IPS DF 19.7 (cell line): ENCODE results near the gene PTPRN2.
A peak's percentile ranks its signal among the peaks of the same experiment; 100 is the strongest.

ENCODE experiments used
- DNase-seq: peaks from one replicate; pipeline ENCODE4 v3.0.0-alpha.2; 2013; ENCODE audit warnings: low read depth, low spot score

The PTPRN2 gene

DNA sequence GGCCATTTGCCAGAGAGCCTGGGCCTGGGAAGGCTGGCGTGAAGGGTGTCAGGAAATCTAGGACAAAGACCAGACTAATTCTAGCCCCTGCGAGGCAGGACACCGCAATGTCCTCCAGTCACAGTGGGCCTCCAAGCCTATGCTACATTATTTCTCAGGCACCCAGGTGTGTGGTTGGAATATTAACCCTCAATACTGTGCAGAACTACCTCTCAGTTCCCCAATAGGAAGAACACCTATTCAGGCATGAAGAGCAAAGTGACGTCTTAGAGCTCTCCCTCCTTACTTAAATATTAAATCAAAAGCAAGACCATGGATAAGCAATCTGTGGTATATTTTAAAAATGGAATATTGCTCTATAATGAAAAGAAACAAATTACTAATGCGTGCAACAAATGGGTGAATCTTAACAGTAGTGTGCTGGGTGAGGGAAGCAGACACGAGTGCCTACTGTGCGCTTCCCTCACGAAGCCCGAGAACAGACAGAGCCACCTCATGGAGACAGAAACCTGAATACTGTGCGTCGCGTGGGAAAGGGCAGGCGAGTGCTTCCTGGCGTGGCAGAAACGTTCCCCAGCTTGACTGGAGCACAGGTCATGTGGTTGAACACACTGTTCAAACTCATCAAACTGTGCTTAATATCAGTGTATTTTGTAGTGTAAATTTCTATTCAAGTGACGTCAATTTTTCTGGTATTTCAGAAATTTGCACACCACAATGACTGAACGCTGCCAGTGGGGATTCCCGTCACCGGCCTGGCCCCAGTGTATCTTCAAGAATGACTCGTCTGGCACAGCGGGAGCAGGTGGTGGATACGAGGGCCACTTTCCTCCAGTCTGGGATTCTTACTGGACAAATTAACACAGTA is 15.5 kb upstream of the PTPRN2 start:
- DNase-seq, result no peak

DNA sequence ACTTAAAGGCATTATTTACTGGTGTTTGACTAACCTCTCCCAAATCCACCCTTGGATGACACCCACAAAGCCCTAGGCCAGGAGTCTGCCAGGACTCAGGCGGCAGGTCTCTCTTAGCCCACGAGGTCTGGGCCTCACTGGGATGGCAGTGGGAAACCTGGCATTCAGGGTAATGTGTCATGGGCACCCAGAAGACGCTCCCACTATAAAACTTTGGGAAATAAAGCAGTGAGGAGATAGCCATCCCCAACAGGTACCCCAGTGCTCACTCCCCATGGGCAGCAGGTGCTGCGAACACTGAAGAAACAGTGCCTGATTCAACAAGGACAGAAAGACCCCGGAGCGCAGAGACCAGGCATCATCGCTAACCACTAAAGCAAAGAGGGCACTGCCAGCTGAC is 14.4 kb upstream of the PTPRN2 start:
- no peak for DNase-seq

DNA sequence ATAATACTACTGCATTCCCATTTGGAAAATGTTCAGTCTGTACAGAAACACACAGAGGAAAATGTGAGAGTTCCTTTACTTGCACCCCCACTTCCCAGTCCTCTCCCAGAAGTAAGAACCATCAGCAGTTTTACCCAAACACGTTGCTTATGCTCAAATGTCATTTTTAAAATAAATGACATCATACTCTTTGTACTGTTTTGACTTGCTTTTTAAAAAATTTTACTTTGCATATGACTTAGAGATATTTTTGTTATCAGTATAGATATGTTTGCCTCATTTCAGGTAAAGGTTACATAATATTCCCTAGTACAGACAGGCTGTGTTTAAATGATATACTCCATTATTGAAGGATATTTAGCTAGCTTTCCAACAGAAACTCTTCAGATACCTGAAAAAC is 13.5 kb upstream of the PTPRN2 start:
- no peak for DNase-seq

DNA sequence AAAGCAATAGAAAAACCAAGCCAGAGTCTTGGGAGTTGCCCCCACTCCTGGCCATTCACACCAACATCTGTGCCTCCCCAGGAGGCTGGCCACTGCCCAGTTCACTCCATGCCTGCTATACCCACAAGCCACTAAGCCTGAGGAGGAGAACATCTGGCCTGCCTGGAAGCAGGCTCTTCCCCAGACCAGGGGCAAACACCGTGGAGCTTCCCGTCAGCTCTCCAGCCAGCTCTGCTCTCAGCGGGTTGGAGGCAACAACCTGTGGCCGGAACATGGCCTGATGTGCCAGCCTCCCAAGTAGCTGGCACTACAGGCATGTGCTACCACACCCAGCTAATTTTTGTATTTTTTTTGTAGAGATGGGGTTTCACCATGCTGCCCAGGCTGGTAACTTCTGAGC is 9.1 kb upstream of the PTPRN2 start:
- DNase-seq, result no peak

DNA sequence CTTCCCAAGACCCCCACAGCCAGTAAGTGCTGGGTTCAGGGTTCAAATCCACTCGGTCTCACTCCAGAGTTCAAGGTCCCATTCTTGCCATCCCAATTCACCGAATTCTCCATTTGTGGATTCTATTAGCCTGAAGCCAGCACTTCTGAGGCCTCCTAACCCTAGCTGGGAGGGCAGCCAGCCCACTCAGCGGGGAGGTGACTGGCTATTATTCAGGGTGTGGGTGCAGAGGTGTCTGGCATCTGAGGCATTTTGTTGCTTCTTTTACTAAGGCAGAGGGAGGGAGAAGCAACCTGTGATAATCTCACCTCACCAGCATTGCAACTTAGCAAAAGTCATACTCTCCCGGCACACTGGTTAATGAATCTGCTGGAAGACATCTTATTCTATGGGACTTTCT is 8.7 kb upstream of the PTPRN2 start:
- no peak for DNase-seq

DNA sequence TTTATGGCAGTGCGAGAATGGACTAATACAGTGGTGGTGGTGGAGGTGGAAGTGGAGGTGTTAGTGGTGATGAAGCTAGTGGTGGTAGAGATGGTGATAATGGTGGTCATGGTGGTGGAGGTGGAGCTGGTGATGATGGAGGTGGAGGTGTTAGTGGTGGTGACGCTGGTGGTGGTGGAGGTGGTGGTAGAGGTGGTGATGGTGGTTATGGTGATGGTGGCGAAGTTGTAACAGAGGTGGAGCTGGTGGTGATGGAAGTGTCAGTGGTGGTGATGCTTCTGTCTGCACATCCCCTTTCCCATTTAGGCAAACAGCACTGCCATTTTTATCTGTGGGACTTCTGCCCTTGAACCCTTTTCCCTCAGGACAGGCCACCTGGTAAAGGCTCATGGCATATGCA is 7.4 kb upstream of the PTPRN2 start:
- peak; percentile 48 for DNase-seq

DNA sequence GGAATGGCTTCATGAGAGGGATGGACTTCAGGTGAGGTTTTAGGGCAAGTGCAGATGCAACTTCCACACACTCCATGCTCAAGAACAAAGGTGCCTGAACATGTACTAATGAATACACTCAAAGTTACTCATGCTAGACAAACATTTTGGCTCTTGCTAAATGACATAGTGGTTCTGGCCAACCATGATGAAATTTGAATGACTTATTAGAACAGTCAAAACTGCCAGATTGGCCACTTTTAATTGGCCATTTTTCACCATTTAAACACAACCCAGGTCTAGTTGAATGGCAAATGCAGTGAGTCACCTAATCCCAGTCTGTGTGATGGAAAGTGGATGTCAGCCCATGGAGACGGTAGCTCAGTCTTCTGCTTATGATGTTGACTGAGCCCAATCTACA is 4.9 kb upstream of the PTPRN2 start:
- no peak for DNase-seq

DNA sequence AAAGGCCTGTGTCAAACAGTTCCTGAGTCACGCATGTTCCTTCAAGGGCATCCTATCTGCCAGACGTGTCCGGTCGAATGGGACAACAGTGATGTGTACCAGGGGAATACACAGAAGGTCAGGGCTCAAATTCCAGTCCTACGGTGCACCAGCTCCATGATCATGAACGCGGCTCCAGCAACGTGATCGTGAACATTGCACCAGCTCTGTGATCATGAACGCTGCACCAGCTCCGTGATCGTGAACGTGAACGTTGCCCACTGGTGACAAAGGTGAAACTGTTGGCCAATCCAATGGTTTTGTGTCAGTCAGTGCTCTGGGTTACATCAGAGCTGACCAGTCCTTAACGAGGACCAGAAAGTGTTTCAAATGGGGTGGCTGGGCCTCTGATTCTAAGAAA is 4.3 kb upstream of the PTPRN2 start:
- no peak for DNase-seq

DNA sequence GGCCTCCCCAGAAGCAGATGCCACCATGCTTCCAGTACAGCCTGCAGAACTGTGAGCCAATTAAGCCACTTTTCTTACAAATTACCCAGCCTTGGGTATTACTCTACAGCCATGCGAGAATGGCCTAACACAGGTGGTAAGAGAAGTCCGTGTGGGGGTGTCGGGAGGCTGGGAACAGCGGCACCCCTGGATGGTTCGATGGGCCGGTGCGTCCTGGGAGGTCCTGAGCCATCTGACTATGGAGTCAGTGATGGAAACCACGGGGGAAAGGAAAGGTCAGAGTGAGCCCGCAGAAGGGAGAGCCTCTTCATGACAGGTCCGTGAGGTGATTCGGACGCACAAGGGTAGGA is 2.5 kb upstream of the PTPRN2 start:
- DNase-seq, result no peak

DNA sequence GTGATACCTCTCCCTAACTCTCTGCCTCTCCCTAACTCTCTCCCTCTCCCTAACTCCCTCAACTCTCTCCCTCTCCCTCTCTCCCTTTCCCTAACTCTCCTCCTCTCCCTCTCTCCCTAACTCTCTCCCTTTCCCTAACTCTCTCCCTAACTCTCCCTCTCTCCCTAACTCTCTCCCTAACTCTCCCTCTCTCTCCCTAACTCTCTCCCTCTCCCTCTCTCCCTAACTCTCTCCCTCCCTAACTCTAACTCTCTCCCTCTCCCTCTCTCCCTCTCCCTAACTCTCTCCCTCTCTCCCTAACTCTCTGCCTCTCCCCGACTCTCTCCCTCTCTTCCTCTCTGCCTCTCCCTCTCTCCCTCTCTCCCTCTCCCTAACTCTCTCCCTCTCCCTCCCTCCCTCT is 2.0 kb upstream of the PTPRN2 start:
- DNase-seq, result no peak

DNA sequence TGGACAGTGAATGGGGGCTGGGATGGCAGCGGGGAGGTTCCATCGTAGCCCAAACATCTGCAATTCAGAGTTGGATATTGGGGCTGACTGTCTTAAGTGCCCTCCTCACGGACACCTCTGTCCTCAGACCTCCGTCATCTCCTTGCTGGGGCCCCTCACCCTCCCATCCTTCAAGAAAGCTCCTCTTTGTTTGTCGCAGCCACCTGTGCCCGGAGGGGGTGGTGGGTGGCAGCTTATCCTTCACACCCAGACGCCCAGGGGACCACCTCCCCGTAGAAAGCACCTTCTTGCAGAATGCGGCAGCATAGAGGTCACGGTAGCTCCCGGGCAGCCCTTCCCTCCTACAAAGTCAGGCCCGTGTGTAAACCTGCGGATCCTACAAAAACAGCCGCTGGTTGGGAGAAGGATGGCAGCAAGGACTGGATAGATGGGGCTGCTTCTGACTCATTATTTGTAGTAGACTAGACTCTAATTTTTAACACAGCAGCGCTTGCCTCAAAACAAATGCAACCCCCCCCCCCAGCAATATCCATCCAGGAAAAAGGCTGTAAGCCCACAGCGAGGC is 1.3 kb upstream of the PTPRN2 start:
- DNase-seq, result no peak

DNA sequence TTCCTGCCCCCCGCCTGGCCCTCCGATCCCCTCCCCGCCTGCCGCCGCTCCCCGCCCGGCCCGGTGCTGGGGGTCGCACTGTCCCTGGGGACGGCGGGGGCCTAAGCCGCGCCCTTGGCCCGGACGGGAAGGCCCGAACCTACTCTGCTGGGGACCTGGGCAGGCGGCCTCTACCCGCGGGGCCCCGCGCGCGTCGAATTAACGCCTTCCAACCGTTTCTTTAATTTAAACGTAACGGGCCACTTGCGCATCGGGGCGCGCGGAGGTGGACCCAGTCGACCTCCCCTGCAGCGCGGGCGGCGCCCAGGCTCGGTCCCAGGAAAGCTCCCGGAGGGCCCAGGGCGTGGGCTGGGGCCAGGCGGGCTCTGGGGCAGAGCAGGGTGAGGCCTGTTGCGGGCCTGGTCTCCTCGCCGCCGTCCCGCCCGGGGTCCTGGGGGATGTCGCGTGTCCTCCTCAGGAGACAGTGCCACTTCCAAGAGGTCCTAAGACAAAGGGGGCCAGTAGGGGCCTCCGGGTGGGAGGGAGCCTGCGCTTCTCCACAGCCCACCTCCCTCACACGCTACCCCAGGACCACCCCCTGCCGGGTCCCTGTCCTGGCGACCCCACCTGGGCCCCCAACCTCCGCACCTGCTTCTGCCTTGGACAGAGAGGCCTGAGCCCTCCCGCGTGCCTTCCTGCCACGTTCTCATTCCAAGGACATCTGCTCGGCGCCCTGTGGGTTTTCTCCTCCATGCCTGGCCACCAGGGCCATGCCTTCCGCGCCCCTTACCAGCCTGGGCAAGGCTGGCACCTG is 658 bp upstream of the PTPRN2 start:
- DNase-seq, result no peak

DNA sequence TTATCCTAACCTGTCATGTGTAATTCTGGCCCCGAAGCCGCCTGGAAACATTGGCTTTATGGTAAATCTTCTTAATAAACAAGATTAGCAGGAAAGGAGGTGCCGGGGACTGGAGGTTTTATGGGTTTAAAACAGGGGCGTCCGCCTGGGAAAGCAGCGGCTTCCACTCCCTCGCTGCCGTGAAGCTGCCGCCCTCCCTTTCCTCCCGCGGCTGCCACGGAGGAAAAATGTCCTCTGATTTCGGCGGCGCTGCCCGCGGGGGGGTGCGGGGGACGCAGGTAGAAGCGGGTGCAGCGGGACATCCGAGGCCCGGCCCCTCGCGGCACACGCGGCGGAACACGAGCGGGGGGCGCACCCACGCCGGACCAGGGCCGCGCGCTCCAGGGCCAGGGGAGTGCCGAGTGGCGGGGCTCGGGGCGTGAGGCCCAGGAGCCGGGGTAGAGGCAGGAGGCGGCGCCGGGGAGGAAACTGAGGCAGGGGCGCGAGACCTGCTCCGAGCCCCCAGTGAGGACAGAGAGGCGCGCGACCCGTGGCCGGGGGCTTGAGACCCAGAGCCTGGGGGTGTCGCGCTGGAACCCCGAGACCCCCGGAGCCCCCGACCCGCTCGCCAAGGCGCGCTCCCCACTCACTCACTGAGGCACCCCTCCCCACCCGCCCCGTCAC is 993 bp downstream of the PTPRN2 start:
- no peak for DNase-seq

DNA sequence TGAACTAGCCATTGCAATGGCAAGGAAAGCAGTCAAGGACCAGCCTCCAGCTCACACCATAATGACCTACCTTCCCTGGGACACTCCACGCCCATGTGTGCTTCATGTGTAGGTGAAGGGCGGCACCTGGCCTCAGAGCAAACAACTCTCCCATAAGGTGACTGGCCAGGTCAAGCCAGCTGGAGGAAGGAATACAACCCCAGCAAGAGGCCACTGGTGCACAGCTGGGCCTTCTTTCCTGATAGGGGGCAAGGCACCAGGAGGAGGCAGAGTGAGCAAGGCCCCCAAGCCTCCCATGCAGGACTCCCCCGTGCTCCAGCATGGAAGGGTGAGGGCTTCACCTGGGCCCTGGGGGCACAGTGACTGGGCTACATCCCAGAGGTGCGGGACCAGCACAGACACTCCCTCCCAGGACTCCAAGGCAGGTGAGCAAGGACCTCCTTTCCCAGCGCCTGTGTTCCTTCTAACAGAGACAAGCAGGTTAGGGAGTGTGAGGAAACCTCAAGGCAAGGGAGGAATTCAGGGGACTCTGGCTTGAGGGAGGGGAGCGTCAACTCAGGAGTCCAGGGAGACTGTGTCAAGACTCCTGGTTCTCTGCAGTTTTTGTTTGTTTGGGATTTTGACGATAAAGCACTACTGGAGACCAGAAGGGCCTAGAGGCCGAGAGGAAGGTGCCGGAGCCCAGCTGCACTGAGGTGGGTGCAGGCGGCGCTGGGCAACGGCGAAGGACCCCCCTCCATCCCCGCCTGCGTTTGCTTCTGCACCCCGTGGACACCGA is 1.7 kb downstream of the PTPRN2 start:
- no peak for DNase-seq

DNA sequence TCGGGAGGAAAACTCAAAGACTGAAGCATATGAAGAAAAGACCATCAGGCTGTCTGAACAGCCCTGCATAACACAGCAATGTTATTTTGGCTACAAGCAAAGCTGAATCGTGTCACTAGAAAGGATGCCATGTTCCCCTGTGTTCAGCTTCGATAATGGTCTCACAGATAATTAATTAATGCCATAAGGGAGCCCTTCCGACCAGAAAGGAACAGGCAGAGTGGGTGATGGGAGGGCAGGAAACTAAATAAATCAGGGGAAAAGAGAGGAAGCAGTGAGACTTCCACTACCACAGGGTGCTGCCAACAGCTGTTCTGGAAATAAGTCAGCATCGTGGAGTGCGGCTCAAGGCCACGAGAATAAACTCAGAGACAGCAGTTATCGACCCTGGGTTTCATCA is 3.2 kb downstream of the PTPRN2 start:
- DNase-seq, result no peak

DNA sequence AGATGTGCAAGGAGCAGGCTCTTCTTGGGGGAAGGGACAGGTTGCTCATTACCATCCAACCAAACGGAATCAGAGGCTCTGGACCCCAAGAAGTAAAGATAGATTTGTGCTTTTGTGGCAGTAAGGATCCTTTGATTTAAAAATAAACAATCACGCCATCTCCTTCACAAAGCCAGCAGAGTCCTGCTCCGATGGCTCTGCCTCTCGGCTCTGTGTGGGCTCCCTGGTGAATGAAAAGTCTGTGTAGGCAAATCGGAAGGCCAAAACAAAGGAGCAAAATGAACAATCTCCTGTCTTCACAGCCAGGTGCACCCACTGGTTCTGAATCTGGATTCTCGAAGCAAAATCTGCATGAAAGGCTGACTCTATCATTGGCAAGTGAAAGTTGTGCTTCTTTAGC is 3.8 kb downstream of the PTPRN2 start:
- no peak for DNase-seq

DNA sequence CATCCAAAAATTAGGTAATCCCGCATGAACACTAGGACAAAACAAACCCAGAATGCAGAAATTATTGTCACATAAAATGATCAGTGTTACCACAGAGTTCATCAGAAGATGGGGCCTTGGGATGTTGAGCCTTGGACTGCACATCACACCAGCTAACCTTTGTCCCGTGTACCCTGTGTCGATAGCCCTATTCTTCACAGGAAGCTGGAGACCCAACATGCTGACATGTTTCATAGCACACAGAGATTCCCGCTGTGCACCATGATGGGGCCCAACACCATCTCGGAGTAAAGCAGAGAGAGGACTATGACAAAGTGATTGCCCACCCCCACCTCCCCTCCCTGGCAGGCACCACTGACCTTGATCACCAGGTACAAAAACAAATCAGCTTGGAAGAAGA is 4.5 kb downstream of the PTPRN2 start:
- no peak for DNase-seq

DNA sequence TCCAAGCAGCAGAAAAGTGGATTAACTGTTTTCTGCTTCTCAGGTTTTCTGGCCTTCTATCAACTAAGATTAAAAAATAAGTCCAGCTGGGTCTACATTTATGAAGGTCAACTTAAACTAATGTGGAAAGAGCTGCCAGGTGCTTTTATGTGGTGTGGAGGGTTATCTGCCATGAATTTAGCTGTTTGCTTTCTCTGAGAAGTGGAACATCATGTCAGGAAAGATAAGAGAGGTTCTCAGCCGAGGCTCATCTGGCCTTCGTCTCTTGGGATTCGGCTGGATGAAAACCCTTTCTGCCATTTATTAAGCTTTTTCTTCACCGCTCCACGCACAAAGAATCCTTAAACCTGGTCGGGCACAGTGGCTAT is 5.5 kb downstream of the PTPRN2 start:
- DNase-seq, result no peak

DNA sequence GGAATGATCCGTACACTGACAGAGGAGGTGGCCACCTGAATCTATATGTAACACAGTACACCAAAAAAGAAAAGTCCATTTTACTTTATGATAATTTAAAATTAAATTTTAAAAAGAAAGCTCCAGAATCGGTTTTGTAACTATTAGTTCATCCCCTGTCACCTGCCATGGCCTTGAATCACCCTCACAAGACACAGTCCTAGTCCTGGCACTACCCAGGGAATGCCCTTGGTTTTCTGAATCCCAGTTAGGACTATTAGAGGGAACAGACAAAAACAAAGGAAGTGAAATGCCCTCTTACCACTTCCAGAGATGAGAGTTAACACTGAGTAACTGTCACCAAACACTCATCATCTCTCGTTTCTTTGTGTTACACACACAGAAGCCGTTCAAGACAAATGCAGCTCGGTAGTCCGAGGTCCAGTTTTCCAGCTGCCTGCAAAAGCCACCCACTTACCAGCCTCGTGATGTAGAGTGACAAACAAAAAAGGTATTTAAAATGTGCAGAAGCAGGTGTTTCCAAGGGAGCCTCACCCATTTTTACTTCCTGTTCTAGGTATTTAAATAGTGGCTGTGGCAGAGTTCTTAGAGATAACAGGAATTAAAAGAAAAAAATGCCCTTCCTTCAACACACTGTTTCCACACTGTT is 6.1 kb downstream of the PTPRN2 start:
- DNase-seq, result no peak

DNA sequence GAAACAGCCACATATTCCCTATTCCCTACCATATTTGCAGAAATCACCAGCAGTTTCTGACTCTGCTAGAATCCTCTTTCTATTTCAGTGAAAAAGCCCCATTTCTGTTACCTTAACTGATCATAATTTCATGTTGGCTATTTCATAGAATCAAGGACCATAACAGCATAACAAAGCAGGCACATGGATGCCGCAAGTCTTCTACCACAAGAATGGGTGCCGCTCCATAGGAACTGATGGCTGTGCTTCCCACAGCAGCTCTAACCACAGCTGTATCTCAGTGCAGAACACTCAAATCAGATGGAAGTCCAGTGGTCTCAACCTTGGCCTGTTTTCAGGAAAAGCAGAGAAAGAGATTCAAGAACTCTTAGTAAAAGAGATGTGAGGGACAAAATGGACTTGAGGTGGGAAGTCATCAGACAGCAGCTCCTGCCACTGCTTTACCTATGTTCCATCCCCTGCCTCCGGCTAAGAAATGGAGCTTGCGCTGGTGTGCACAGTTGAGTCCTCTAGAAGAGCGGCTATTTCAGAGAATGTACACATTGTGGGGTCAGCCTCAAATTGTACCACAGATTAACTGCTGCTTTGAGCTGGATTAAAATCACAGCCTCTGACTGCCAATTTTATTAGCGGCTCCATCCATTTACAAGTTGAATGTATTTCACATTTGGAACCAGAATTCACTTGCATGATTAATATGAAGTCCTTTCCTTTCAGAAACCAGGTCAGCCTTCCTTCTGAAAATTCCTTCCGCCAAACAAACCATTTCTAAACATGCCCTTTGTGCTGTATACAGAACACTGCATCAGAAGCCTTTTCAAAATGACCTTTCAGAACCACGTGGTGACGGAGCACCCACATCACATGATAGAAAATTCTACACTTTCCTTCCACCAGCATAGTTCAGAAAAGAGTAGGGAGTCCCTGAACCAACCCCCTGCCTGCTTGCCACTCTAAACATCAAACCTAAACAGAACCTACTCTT is 7.7 kb downstream of the PTPRN2 start:
- no peak for DNase-seq
